ENCODE data around the gene TUBGCP6. TPM values are rescaled to one million over a fixed set of nuclear protein-coding genes. Genes with fewer than 3 reads are reported as not detected.

Gene TUBGCP6
- total RNA-seq, 1 experiment from 2014 or later, result 31.3 TPM

- intact Hi-C loops (cut with micrococcal nuclease; ENCODE audit: unreplicated experiment) (no loop called here), in situ Hi-C loops (cut with HindIII; ENCODE audit: low pct_unique_long_range_greater_than_20kb, low sequenced_read_pairs) (no loop called here)
- Histone ChIP-seq H3K27ac (ENCODE audit: low read length) (no peak overlapping the region), H3K4me3 (ENCODE audit: low read depth in 2 of 2, low read length in 2 of 2) (no peak overlapping the region), H3K4me1 (ENCODE audit: control insufficient read depth, insufficient read depth, low read length) (peaks cover 30% of the 10 kb centered on the region), H3K9me3 (ENCODE audit: control insufficient read depth, insufficient read depth, low read depth, low read length) (no peaks in the 10 kb centered on the region), H3K27me3 (ENCODE audit: control insufficient read depth, insufficient read depth, low read length) (no peaks in the 10 kb centered on the region), H3K36me3 (ENCODE audit: control insufficient read depth, insufficient read depth, low read length) (no peaks in the 10 kb centered on the region; the same call in 1 of the 2 replicates)
- POLR2A ChIA-PET, result no interaction called here
- no peak for ATAC-seq
- BruUV-seq (replicated peaks), result no TSS peak
- no peak for DNase-seq (ENCODE audit: low read depth, low spot score)
- CTCF ChIA-PET, result no interaction called here
- TF ChIP-seq CTCF (IDR thresholded peaks at IDR 0.05) (no peak), POLR2AphosphoS5 (IDR thresholded peaks at IDR 0.05; ENCODE audit: low read depth, low read length) (no peak), REST (IDR thresholded peaks at IDR 0.05; ENCODE audit: insufficient read depth in 1 of 2, low read depth in 2 of 2, low read length in 1 of 2) (no peak), SIN3A (IDR thresholded peaks at IDR 0.05; ENCODE audit: borderline replicate concordance, insufficient read depth, low read depth, low read length) (no peak), TCF7L2 (IDR thresholded peaks at IDR 0.05; ENCODE audit: low read depth, low read length) (no peak)
Observed at GRCh38 chr22:50257451-50258360, 12.9 kb upstream of the TUBGCP6 start.

- no peak overlapping the region for H3K27ac ChIP-seq (ENCODE audit: low read length)
- no peaks in the 10 kb centered on the region for H3K27me3 ChIP-seq (ENCODE audit: control insufficient read depth, insufficient read depth, low read length)
- in situ Hi-C loops (cut with HindIII; ENCODE audit: low pct_unique_long_range_greater_than_20kb, low sequenced_read_pairs) (no loop called here), intact Hi-C loops (cut with micrococcal nuclease; ENCODE audit: unreplicated experiment) (no loop called here)
- no peaks in the 10 kb centered on the region for H3K9me3 ChIP-seq (ENCODE audit: control insufficient read depth, insufficient read depth, low read depth, low read length)
- H3K4me1 ChIP-seq (ENCODE audit: control insufficient read depth, insufficient read depth, low read length), result peaks cover 27% of the 10 kb centered on the region
- POLR2A ChIA-PET, result no interaction called here
- no peak for ATAC-seq
- no peaks in the 10 kb centered on the region; the same call in 1 of the 2 replicates for H3K36me3 ChIP-seq (ENCODE audit: control insufficient read depth, insufficient read depth, low read length)
- no TSS peak for BruUV-seq (replicated peaks)
- H3K4me3 ChIP-seq (ENCODE audit: low read depth in 2 of 2, low read length in 2 of 2), result no peak overlapping the region
- CTCF ChIA-PET, result no interaction called here
- DNase-seq (ENCODE audit: low read depth, low spot score), result no peak
- TF ChIP-seq SIN3A (IDR thresholded peaks at IDR 0.05; ENCODE audit: borderline replicate concordance, insufficient read depth, low read depth, low read length) (no peak), CTCF (IDR thresholded peaks at IDR 0.05) (no peak), POLR2AphosphoS5 (IDR thresholded peaks at IDR 0.05; ENCODE audit: low read depth, low read length) (no peak), TCF7L2 (IDR thresholded peaks at IDR 0.05; ENCODE audit: low read depth, low read length) (no peak), REST (IDR thresholded peaks at IDR 0.05; ENCODE audit: insufficient read depth in 1 of 2, low read depth in 2 of 2, low read length in 1 of 2) (no peak)
Observed at GRCh38 chr22:50257041-50257440, 12.2 kb upstream of the TUBGCP6 start.
